ENCODE data around the gene GIPC3.

GIPC3 gene

DNA sequence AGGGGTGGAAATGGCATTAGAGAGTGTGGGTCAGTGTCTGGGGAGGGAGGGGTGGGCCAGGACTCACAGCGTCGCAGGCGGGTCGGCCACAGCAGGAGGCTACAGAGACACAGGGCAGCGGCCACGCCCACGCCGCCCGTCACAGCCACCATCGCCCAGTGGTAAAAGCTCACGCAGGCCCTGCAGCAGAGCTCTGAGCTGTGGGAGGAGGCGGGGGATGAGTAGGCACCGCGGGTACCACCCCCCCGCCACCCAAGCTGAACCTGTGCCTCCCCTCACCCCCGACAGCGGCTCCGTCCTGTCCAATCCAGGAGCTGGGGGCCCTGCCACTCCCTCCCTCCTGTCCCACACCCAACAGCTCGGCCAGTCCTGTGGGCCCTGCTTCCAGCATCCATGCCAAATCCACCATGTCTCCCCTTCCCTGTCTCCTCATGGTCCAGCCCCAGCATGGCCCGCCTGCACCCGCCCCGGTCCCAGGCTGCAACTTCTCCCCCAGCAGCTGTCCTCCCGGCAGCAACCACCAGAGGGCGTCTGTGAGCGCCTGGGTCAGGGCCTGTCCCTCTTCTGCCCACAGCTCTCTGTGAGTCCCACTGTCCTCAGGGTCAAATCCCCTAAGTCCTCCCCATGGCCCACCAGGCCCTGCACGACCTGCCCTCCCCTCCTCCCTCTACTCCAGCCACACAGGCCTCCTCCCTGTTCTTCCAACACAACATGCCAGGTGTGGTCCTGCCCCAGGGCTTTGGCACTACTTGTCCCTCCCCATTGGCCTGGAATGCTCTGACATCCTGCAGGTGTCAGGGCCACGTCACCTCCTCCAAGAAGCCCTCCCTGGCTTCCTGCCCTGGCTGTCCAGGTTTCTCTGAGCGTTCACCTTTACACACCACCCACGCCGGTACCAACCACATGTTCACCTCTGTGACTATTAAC is 40.3 kb upstream of the GIPC3 start:
- POLR2A ChIA-PET = interaction anchor here (0.6 to 1.2 kb wide), 5 partner anchors 12 to 44 kb away, joined by 3 to 4 read pairs (median 3); no protein-coding TSS in a partner anchor
- CTCF ChIA-PET = interaction anchor here (0.6 to 2.8 kb wide), 19 partner anchors 10 to 514 kb away, joined by 3 to 21 read pairs (median 3); no protein-coding TSS in a partner anchor
- Histone ChIP-seq H3K4me1 (ENCODE audit: control insufficient read depth, insufficient read depth, low read length) (no peaks in the 10 kb centered on the region), H3K9me3 (ENCODE audit: control insufficient read depth, insufficient read depth, low read depth, low read length) (no peaks in the 10 kb centered on the region), H3K27ac (ENCODE audit: extremely low read depth, low read depth, low read length) (no peak overlapping the region), H3K4me3 (ENCODE audit: low read depth, low read length) (no peak overlapping the region), H3K36me3 (ENCODE audit: control insufficient read depth in 2 of 2, insufficient read depth in 1 of 2, low read length in 2 of 2) (peaks cover under 1 to 41% of the 10 kb centered on the region in 2 experiments; a peak in 2 of 3 replicates)
- TF ChIP-seq ZNF600 (tag by site-specific recombination; IDR thresholded peaks at IDR 0.05) (peak; percentile 82), MEIS1 (CRISPR knock-in tag; IDR thresholded peaks at IDR 0.05; ENCODE audit: borderline replicate concordance) (no peak), WT1 (tag by site-specific recombination; IDR thresholded peaks at IDR 0.05) (no peak), KLF10 (tag by site-specific recombination; IDR thresholded peaks at IDR 0.05) (0 out of 2 replicates have a peak, but pooled peaks have one; percentile 38), ZNF335 (tag by site-specific recombination; conservative IDR thresholded peaks at IDR 0.05) (no peak), ZNF169 (tag by site-specific recombination; IDR thresholded peaks at IDR 0.05) (no peak), ZNF24 (tag by site-specific recombination; IDR thresholded peaks at IDR 0.05) (no peak), TCF7L2 (IDR thresholded peaks at IDR 0.05; ENCODE audit: borderline replicate concordance, low read depth, low read length) (no peak), ZNF837 (tag by site-specific recombination; IDR thresholded peaks at IDR 0.05) (no peak), ZNF426 (tag by site-specific recombination; IDR thresholded peaks at IDR 0.05) (no peak), YY2 (tag by site-specific recombination; IDR thresholded peaks at IDR 0.05) (no peak; the same call in 1 of the 2 replicates), SP2 (tag by site-specific recombination; IDR thresholded peaks at IDR 0.05) (peak; percentile 69), MZF1 (tag by site-specific recombination; IDR thresholded peaks at IDR 0.05; ENCODE audit: borderline replicate concordance) (no peak), ZNF366 (tag by site-specific recombination; conservative IDR thresholded peaks at IDR 0.05) (0 out of 2 replicates have a peak, but pooled peaks have one; percentile 11), ZBTB17 (tag by site-specific recombination; IDR thresholded peaks at IDR 0.05) (peak; percentile 29; the same call in 1 of the 2 replicates), KLF8 (tag by site-specific recombination; IDR thresholded peaks at IDR 0.05) (peak; percentile 60), ZNF391 (tag by site-specific recombination; IDR thresholded peaks at IDR 0.05; ENCODE audit: borderline replicate concordance, low read depth) (peak; percentile 83; the same call in 1 of the 2 replicates)
- TF ChIP-seq, protein P1, sequence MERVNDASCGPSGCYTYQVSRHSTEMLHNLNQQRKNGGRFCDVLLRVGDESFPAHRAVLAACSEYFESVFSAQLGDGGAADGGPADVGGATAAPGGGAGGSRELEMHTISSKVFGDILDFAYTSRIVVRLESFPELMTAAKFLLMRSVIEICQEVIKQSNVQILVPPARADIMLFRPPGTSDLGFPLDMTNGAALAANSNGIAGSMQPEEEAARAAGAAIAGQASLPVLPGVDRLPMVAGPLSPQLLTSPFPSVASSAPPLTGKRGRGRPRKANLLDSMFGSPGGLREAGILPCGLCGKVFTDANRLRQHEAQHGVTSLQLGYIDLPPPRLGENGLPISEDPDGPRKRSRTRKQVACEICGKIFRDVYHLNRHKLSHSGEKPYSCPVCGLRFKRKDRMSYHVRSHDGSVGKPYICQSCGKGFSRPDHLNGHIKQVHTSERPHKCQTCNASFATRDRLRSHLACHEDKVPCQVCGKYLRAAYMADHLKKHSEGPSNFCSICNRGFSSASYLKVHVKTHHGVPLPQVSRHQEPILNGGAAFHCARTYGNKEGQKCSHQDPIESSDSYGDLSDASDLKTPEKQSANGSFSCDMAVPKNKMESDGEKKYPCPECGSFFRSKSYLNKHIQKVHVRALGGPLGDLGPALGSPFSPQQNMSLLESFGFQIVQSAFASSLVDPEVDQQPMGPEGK (tag by site-specific recombination; IDR thresholded peaks at IDR 0.05) = peak; percentile 88
- TF ChIP-seq, protein P2, sequence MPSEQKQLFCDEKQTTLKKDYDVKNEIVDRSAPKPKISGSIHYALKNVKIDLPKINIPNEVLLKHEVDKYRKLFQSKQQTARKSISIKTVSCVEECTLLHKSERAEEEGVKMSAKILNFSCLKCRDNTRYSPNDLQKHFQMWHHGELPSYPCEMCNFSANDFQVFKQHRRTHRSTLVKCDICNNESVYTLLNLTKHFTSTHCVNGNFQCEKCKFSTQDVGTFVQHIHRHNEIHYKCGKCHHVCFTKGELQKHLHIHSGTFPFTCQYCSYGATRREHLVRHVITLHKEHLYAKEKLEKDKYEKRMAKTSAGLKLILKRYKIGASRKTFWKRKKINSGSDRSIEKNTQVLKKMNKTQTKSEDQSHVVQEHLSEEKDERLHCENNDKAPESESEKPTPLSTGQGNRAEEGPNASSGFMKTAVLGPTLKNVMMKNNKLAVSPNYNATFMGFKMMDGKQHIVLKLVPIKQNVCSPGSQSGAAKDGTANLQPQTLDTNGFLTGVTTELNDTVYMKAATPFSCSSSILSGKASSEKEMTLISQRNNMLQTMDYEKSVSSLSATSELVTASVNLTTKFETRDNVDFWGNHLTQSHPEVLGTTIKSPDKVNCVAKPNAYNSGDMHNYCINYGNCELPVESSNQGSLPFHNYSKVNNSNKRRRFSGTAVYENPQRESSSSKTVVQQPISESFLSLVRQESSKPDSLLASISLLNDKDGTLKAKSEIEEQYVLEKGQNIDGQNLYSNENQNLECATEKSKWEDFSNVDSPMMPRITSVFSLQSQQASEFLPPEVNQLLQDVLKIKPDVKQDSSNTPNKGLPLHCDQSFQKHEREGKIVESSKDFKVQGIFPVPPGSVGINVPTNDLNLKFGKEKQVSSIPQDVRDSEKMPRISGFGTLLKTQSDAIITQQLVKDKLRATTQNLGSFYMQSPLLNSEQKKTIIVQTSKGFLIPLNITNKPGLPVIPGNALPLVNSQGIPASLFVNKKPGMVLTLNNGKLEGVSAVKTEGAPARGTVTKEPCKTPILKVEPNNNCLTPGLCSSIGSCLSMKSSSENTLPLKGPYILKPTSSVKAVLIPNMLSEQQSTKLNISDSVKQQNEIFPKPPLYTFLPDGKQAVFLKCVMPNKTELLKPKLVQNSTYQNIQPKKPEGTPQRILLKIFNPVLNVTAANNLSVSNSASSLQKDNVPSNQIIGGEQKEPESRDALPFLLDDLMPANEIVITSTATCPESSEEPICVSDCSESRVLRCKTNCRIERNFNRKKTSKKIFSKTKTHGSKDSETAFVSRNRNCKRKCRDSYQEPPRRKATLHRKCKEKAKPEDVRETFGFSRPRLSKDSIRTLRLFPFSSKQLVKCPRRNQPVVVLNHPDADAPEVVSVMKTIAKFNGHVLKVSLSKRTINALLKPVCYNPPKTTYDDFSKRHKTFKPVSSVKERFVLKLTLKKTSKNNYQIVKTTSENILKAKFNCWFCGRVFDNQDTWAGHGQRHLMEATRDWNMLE (tag by site-specific recombination; conservative IDR thresholded peaks at IDR 0.05; ENCODE audit: low read depth) = no peak
- TF ChIP-seq, protein P3, sequence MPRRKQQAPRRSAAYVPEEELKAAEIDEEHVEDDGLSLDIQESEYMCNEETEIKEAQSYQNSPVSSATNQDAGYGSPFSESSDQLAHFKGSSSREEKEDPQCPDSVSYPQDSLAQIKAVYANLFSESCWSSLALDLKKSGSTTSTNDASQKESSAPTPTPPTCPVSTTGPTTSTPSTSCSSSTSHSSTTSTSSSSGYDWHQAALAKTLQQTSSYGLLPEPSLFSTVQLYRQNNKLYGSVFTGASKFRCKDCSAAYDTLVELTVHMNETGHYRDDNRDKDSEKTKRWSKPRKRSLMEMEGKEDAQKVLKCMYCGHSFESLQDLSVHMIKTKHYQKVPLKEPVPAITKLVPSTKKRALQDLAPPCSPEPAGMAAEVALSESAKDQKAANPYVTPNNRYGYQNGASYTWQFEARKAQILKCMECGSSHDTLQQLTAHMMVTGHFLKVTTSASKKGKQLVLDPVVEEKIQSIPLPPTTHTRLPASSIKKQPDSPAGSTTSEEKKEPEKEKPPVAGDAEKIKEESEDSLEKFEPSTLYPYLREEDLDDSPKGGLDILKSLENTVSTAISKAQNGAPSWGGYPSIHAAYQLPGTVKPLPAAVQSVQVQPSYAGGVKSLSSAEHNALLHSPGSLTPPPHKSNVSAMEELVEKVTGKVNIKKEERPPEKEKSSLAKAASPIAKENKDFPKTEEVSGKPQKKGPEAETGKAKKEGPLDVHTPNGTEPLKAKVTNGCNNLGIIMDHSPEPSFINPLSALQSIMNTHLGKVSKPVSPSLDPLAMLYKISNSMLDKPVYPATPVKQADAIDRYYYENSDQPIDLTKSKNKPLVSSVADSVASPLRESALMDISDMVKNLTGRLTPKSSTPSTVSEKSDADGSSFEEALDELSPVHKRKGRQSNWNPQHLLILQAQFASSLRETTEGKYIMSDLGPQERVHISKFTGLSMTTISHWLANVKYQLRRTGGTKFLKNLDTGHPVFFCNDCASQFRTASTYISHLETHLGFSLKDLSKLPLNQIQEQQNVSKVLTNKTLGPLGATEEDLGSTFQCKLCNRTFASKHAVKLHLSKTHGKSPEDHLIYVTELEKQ (tag by site-specific recombination; IDR thresholded peaks at IDR 0.05; ENCODE audit: borderline replicate concordance) = no peak
- TF ChIP-seq, protein P4, sequence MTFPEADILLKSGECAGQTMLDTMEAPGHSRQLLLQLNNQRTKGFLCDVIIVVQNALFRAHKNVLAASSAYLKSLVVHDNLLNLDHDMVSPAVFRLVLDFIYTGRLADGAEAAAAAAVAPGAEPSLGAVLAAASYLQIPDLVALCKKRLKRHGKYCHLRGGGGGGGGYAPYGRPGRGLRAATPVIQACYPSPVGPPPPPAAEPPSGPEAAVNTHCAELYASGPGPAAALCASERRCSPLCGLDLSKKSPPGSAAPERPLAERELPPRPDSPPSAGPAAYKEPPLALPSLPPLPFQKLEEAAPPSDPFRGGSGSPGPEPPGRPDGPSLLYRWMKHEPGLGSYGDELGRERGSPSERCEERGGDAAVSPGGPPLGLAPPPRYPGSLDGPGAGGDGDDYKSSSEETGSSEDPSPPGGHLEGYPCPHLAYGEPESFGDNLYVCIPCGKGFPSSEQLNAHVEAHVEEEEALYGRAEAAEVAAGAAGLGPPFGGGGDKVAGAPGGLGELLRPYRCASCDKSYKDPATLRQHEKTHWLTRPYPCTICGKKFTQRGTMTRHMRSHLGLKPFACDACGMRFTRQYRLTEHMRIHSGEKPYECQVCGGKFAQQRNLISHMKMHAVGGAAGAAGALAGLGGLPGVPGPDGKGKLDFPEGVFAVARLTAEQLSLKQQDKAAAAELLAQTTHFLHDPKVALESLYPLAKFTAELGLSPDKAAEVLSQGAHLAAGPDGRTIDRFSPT (tag by site-specific recombination; IDR thresholded peaks at IDR 0.05) = 0 out of 2 replicates have a peak, but pooled peaks have one; percentile 12
- TF ChIP-seq, protein P5, sequence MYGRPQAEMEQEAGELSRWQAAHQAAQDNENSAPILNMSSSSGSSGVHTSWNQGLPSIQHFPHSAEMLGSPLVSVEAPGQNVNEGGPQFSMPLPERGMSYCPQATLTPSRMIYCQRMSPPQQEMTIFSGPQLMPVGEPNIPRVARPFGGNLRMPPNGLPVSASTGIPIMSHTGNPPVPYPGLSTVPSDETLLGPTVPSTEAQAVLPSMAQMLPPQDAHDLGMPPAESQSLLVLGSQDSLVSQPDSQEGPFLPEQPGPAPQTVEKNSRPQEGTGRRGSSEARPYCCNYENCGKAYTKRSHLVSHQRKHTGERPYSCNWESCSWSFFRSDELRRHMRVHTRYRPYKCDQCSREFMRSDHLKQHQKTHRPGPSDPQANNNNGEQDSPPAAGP (tag by site-specific recombination; IDR thresholded peaks at IDR 0.05) = peak; percentile 23
